NCI-H526 (cell line): Measurements from ENCODE around the gene WEE2.
"Not testable (repeated sequence)": the region's sequence is repeated elsewhere in the genome, so short reads cannot be mapped to it uniquely, and the experiment has no call there.

ENCODE experiments used
- DNase-seq, 2 experiments: peaks; one replicate each; lab custom pipeline; 2025; lab: John Stamatoyannopoulos, UW

Gene WEE2

DNA sequence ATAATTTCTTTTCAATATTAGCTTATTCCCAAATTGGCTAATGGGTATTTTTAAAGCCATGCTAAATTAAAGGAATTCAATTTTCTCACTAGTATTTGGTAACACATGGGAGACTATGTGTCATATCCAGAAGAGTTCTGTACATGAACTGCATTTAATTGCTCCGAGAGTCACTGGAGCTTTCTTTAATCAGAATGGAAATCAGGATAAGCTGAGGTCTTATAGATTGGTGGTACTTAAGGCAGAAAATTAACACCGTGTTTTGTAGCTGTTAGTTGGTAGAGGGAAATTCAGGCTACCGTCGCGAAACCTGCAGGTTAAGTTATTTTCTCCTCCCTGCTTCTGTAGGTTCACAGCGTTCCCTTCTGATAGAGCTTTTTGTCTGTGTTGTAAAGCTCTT is at the start of gene WEE2:
Gene WEE2 (plus strand): TSS at position 3 of the 400 bp plus-strand sequence. CDS start 406 bp downstream, outside the sequence.
- no peak for DNase-seq

- DNase-seq: no peak
Measured at GRCh38 chr7:141659501-141659900, 48.7 kb upstream of the WEE2 start.

GRCh38 chr7:141660259-141660658 is 47.9 kb upstream of the WEE2 start:
- no peak for DNase-seq

DNA sequence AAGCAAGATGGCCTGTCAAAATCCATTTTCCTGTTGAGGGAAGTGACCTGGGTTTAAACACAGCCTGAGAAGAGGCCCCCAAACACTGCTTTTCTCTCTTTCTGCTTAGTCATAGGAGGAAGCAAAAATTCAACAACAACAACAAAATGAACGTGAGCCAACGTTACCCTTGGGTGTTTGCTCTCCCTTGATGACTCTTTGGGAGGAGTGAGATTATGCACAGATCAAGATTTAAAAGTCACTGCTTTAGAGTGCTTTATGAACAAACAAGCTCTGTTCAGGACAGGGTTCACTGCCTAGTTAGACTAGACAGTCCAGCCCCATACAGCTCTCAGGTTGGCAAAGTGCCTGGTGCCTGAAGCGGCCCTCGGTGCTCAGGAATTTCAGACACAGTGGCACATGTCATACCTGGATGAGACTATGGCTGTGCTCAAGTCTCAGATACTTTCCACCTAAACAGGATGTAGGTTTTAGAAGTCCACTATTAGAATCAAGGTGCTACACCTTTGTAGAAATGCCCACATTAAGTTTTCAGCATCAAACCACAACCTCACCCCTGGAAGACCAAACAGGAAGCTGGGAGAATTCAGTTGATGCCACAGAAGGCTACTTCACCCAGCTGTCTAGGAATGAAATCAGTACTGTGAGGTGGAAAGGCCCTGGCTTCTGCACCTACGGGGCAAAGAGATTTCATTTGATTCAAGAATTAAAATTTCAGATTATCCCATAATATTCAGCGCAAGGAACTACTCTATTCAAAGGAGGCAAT is 44.9 kb upstream of the WEE2 start:
- DNase-seq: no peak

GRCh38 chr7:141664450-141664849 is 43.7 kb upstream of the WEE2 start:
- peak in 1 of 2 experiments; percentile 31 for DNase-seq

GRCh38 chr7:141665208-141666035 is 42.7 kb upstream of the WEE2 start:
- DNase-seq: no peak

DNA sequence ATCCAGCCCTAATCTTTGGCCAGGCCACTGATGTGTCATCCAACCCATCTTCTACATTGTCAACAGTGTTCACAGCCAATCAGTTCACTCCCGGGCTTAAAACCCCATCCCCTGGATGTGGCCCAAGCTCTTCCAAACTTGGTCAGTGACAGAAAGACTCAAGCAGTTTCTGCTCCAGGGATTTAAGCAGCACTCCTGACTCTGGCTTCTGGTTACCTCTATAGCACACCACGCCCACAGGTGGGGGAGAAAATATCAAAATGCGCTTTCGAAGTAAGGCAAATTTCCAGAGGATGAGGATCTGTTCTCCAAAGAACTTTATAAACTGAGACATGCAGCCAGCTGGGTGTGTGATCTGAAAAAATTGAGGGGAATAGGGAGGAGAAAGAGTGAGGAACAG is 42.1 kb upstream of the WEE2 start:
- DNase-seq: no peak

DNA sequence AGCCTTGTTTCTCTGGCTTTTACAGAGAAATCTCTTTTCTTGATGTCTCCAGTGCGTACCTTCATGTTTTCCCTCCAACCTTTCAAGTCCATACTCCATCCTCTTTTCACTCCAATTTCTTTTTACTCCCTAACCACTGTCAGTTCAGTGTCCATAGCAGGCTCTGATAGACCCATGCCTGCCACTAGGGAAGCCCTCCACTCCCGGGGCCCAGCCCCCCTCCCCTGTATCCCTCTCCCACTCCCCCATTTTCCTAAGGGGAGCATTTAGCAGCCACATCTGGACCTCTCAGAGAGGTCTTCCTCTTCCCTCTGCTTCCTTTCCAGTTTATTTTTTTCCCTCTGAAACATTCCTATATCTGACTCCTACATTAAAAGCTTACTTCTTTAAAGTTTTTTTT is 39.3 kb upstream of the WEE2 start:
- DNase-seq: no peak

DNA sequence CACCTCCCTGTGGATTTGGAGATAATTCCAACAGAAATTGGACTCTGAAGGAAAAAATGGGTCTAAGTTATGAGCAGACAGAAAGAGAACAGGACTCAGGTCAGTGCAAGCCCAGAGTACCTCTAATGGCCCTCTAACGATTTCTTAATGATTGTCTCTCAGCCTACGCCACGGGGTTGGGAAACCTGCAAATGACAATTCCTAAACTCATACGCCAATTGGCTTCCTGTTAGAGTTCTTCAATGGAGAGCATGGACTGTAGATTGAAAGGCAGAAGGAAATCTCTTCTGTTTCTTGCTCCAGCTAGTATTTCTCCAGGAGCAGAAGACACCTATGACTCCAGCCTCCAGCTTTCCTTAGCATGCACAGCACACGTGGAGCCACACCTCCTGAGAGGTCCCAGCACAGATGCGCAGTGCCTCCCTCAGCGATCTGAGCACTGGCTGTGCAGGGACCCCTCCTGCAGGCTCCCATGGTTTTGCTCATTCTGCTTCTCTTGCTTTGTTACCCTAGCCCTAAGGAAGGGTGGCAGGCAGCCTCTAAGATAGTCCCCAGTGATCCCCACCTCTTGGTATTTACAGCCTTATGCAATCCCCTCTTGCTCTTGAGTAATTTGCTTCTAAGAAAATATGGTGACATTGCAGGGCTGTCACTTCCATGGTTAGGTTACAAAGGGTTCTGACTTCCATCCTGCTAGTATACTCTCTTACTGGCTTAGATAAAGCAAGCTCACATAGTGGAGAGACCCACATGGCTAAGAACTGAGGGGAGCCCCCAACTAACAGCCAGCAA is 36.3 kb upstream of the WEE2 start:
- DNase-seq: no peak

GRCh38 chr7:141673346-141673745 is 34.8 kb upstream of the WEE2 start:
- no peak for DNase-seq

- DNase-seq: no peak
Measured at GRCh38 chr7:141674171-141674671, 33.9 kb upstream of the WEE2 start.

- DNase-seq: peak in 1 of 2 experiments; percentile 38
Measured at GRCh38 chr7:141674702-141675101, 33.5 kb upstream of the WEE2 start.

DNA sequence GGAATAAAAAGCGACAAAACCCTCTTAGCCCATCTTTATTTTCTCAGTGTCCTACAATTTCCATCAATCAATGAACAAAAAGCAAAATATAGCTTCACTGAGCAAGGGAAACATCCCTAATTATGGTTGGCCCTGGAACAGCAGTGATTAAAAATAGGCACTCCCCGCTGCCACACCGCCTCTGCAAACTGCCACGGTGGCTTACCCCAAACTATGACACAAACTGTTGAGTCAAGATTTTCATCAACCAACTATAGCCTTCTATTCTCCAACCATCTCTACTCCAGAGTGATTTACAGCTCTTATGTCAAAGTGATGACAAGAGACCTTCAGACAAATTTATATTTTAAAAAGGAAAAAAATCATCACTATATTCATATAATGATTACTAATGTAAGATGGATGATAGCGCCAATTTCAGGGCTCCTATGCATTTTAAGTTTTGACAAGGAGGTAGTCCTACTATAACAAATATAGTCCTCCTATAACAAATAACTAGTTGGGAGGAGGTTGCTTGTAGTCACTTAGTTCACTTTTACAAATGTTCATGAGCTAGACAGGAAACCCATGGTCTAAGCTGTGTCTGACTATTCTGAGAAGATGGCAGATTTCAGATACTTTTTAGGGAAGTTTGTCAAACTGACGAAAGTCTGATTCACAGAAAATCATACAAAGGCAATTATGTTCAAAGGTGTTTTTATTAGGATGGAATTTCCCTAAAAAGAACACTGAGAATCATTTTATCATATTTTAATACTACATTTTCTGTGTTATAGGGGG is 32.5 kb upstream of the WEE2 start:
- no peak for DNase-seq

- no peak for DNase-seq
Measured at GRCh38 chr7:141676618-141677017, 31.5 kb upstream of the WEE2 start.

DNA sequence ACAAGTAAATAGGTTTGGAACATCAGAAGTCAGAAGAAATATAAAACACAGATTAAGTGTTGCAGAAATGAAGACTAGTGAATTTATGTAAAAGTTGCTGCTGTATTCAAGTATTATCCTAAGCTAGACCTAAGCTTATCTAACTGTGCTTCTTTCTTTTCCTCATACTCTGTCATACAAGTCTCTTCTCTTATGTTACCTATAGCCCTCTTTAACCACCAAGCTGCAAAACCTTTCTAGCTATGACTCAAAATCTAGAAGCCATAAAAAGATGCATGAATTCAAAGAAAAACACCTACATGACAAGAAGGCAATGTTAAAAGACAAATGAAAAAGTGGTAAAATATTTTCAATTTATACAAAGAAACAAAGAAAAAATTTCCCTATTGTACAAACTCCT is 29.1 kb upstream of the WEE2 start:
- no peak for DNase-seq

DNA sequence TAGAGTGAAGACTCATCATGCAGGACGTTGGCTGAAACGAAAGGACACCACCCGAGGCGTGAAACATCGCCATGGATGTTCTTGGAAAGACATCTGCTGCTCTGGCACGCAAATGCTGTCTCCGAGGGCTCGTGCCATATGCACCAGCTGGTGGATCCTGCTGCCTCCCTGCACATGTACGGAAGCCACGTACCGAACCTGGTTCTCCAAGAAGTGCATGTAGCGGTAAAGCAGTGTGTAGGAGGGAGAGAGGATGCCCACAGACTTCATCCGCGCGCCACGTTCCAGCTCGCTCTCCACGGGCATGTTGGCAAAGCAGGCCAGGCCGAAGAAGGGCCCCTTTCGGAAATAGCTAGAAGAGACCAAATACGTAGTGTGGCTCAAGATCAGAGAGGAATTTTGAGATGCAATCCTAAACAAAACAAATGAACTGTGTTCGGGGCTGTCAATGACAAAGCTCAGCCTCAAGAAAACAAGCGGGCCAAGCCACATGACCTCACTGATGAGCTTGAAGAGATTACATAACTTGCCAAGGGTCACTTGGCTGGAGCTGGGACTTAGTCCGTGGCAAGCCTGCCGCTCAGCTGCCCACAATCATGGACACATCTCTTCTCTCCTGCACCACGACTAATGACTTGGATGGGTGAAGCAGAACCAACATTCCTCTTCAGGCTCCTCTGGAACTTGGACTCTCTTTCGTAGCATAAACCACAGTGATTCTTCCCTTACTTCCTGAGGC is 22.7 kb upstream of the WEE2 start:
- no peak for DNase-seq

- no peak for DNase-seq
Measured at GRCh38 chr7:141686074-141686473, 22.1 kb upstream of the WEE2 start.

DNA sequence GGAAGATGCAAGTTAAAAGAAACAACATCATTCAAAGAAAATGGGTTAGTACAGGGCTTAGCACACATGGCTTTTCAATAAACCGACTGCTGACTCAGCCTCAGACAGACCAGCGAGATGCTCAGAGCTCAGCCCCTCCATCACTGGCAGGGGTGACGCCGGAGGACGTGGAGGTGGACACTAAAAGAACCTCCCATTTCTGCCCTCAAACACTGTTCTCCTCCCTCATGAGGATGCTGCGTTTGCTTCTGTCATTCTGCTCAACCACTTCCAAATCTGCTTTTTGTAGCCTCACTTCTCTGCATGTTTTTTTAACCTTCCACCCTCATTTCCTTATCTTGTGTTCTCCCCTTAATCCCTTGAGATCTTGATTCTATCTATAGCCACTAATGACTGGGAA is 21.5 kb upstream of the WEE2 start:
- DNase-seq: no peak

DNA sequence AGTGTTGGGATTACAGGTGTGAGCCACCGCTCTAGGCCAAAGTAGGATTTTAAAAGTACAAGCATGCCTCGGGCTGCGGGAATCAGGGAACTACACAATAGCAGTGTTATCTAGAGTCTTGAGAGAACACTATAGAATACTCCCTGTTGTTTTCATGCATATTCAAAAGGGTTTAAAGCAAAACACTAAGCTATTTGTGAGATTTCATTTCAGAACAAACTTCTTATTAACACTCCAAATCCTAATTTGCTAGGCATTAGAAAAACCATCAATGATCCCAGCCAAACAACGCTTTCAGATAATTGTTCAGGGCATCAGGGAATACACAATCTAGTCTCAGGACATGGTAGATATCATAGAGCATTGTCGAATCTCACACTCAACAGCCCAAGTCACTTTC is 20.1 kb upstream of the WEE2 start:
- DNase-seq: no peak

DNA sequence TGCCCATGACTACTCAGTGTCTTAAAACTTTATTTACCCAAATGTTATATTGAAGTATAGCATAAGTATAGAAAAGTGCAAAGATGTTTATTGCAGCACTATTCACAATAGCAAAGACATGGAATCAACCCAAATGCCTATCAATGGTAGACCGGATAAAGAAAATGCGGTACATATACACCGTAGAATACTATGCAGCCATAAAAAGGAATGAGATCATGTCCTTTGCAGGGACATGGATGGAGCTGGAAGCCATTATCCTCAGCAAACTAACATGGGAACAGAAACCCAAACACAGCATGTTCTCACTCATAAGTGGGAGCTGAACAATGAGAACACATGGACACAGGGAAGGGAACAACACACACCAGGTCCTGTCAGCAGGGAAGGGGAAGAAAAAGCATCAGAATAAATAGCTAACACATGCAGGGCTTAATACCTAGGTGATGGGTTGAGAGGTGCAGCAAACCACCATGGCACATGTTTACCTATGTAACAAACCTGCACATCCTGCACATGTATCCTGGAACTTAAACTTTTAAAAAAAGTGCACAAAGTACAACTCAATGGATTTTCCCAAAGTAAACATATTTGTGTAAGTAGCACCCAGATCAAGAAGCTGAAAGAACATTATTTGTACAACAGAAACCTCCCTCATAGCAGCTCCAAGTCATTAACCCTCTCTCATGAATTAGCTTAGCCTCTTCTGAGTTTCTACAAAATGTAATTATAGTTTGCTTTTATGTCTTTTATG is 18.9 kb upstream of the WEE2 start:
- not testable (repeated sequence) for DNase-seq
